ACHN (cell line): Measurements from ENCODE around the gene WNT9A.
"Not testable (repeated sequence)": the region's sequence is repeated elsewhere in the genome, so short reads cannot be mapped to it uniquely, and the experiment has no call there.

ENCODE experiments used
- DNase-seq: peaks from one replicate; pipeline ENCODE4 v3.0.0-alpha.2; 2015
- in situ Hi-C: cut with HindIII; loops from 2 replicates; pipeline ENCODE4 v1.10.0; 2017; ENCODE audit warnings: low sequenced_read_pairs, low pct_ligation_motif_present, low pct_unique_long_range_greater_than_20kb

WNT9A gene

DNA sequence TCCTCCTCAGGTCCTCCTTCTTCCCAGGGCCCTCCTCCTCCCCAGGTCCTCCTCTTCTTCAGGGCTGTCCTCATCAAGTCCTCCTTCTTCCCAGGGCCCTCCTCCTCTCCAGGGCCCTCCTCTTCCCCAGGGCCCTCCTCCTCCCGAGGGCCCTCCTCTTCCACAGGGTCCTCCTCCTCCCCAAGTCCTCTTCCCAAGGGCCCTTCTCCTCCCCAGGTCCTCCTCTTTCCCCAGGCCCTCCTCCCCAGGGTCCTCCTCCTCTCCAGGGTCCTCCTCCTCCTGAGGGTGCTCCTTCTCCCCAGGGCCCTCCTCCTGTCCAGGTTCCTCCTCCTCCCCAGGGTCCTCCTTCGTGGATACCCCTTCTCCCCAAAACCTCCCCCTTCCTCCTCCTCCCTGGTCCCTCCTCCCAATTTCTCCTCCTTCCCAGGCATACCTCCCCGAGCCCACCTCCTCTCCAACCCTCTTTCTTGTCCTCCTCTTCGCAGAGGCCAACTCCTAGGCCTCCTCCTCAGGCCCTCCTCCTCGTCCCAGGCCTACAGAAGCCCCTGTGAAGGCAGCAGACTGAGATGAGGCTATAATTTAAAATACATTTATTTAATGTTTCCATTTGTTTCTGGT is 29.5 kb downstream of the WNT9A start:
- in situ Hi-C loops = no loop called here
- no peak for DNase-seq

DNA sequence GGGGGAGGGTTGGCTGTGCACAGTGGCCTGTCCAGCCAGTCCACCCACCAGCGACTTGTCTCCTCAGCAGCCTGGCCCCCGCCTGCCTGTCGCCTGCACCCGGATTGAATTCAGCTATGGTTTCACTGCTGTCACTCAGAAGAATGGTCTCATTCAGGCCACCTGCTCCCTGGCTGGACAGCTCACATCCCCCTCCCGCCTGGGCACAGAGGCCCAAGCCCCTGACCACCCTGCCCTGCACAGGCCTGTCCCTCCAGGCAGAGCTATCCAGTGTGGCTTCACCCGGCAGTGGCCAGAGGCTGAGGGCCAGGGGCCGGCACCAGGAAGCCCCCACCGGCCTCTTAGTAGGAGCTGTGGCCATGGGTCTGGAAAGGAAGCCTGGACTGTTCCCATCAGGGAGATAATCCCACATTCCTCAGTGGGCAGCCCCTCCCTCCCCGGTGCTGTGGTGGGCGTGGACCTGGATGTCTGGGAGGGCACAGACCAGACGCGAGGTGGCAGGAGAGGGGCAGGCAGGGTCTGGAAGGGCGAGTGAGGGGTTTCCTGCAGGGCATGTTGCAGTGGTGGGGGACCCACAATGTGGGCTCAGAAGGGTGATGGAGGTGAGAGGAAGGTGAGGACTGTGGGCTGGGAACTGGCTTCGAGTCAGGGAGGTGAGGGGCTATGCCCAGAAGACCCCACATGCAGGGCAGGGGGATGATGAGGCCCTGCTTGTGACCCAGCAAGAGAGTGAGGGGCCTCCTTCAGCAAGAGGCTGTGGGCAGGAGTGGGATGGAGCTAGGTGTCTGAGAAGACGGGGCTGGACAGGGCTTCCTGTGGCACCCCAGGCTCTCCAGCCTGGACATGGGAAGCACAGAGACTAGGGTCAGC is 30.4 kb downstream of the WNT9A start:
- in situ Hi-C loops = no loop called here
- DNase-seq = no peak

DNA sequence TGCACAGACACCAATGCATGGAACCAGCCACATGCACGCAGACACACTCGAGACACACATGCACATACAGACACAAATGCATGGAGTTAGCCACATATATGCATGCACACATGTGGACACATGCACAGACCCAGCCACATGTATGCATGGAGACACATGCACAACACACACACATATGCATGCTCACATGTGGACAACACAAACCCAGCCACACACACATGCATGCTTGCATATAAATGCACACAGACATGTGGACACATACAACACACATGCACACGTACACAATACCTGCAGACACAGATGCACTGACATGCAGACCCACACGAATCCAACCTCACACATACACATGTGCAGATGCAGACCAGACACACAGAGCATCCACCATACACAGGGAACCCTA is 31.1 kb downstream of the WNT9A start:
- no peak for DNase-seq
- in situ Hi-C loops = no loop called here

DNA sequence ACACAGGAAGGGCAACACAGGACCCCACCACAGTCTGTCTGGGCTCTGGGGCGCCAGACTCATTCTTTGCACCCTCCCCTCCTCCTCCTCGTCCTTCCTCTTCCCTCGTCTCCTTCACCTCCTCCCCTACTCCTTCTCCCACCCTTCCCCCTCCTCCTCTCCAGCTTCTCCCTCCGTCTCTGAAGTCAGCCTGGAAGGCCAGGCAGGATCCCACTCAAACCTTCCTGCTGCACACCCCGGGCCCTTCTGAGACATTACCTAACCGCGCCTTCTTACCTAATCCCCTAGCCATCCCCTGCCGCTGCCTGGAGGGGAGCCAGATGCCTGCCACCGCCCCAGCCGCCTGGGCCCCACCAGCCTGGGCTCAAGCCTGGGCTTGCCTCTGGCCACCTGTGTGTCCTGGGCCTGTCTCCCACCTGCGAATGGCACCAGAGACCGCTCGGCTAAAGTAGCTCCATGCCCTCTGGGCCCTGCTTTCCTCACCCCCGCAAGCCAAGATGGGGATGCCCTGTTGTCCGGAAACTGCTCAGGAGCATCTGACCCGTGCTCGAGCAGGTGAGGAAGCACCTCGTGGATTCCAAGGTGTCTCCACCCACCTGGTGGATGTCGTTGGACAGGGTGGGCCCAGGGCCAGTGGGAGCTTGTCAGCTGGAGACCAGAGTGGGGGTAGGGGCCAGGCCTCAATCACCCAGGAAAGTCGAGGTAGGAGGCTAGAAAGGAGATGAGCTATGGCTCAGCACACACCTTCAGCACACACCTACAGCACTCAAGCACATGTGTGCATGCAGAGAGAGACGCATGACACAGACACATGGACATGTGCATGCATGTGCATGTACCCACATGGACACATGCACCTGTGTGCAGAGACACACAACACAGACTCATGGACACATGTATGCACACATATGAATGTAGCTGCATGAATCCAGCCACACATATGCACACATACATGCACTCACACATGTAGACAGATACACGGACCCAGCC is 31.9 kb downstream of the WNT9A start:
- DNase-seq = no peak
- in situ Hi-C loops = no loop called here

DNA sequence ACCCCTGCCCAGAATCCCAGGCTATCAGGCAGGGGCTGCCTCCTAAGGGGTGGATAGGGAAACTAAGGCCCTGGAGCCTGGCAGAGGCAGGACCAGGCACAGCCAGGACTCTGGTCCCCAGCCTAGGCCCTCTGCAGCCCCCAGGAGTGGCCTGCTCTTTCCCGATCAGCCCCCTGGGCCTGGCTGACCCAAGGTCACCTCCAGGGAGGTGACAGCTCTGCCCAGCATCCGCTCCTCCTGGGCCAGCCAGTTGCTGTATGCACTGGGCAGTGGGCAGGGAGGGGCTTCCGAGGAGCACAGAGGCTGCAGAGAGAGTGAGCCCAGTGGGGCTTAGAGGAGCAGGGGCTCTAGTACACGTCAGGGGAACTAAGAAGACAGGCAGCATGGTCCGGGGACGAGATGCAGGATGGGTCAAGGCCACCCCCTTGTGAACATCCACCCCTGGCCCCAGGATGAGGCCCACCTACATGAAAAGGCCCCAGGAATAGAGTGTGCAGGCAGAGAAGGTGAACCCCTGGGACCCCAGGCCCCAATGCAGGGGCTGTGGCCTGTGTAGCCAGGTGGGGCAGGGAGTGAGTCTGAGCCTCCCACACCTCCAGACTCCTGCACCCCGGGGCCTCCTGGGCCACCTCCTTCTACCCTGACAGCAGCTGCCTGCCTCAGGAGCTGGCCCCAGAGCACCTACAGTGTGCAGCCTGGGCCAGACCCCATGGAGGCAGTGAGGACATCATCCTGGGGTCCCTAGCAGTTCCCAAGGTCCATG is 32.8 kb downstream of the WNT9A start:
- no peak for DNase-seq
- in situ Hi-C loops = no loop called here

DNA sequence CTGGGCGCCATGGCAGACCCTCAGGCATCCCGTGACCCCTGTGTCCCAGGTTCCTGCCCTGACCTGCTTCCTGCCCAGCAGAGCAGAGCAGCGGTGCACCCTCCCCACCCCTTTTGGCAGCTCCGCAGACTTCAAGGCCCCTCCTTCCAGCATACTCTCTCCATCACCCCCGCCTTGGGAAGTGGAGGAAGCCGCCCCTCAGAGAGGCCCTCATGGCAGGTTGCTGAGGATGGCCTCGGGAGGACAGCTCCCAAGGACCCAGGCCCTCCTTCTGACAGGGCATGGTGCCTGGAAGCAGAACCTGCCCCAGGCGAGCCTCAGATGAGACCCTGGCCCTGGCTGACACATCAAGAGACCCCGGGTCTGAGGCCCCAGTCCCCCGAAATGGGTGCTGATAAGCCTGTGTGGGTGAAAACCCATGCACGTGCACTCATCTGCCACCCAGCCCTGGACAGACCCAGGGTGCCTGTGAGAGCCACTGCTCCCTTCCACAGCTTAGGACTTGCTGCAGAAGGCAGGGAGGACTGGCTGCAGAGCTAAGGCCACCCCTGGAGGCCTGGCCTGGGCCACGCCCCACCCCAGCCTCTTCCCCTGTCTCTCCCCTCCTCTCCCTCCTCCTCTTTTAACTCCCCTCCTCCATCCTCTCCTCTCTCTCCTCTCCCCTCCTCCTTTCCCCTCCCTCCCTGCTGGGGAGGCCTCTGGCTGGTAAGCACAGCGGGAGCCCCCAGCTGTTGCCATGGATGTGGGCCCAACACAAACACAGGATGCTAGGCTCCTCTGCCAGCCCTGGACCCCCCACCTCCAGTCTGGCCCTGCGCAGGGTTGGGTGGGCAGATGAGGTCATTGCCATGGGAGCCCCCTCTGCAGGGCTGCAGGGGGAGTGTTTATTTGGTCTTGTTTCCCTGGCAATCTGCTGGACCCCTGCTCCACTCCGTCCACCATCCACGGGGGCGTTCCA is 33.7 kb downstream of the WNT9A start:
- no peak for DNase-seq
- in situ Hi-C loops = no loop called here

DNA sequence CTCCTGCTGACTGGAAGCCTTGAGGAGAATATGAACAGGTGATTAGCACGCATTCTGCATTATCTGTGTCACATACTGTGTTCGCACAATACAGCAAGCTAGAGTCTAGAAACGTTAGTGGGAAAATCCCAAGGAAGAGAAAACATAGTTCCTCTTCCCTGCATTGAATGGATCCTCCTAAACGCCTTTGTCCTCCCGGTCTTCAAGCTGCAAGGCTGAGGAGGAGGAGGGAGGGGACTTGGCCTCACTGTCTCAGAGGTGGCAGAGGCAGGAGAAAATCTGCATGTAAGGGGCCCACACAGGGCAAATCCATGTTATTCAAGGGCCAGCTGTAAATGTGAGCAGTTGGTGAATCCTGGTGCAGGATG is 34.4 kb downstream of the WNT9A start:
- in situ Hi-C loops = no loop called here
- DNase-seq = no peak

DNA sequence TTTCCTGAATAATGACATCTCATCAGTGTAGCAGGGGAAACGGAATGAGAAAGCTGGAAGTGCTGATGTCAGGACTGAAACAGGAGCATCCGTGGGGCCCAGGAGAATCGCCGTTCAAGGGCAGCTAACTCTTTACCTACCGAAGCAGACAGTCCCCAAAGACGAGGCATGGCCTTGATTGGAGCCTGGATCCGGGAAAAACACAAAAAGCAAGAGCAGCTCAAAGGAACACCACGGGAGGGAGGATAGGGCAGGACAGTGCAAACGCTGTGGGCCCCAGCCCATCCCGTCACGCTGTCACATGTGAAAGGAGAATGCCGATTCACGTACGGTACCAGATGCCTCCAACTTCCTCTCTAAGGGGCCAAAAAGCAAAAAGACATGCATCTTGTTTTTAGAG is 34.9 kb downstream of the WNT9A start:
- in situ Hi-C loops = no loop called here
- no peak for DNase-seq

DNA sequence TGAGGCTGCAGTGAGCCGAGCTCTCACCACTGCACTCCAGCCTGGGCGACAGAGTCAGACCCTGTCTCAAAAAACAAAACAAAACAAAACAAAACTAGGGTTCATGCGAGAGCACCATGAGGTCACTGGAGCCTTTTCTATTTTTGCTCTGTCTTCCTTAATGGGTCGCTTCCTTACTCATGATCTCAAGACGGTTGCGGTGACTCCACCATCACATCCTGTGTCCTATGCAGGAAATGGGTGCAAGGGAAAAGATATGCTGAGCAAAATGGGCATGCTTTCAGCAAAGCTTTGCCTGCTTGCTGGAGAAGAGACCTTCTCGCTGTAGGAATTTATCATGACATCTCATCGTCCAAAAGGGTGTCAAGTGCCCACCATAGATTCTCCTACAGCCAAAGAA is 36.4 kb downstream of the WNT9A start:
- in situ Hi-C loops = no loop called here
- no peak for DNase-seq

DNA sequence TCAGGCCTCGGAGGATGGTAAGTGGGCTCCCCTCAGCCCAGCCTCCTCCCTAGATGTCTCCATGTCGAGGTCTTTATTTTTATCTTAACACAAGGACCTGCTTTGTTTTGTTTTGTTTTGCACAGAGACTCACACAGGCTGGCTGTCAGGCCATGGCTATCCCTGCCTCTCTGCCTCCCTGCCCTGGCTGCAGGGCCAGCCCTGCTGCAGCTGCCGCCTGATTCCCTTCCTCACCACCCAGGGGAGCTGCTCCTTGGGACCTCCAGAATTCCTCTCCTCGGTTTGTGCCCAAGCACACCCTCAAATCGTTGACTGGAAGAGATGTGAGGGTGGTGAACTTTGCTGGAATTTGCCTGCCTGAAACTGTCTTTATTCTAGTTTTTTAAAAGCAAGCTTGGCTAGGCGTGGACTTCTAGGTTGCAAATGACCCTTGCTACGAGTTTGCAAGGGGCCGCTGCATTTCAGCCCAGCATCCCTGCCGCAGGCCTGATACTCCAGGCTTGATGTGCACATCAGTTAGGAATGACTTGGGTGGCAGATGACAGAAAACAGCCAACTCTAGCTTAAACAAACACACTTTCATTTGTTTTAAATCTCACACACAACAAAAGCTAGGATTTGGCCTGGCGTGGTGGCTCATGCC is 37.1 kb downstream of the WNT9A start:
- no peak for DNase-seq
- in situ Hi-C loops = no loop called here

DNA sequence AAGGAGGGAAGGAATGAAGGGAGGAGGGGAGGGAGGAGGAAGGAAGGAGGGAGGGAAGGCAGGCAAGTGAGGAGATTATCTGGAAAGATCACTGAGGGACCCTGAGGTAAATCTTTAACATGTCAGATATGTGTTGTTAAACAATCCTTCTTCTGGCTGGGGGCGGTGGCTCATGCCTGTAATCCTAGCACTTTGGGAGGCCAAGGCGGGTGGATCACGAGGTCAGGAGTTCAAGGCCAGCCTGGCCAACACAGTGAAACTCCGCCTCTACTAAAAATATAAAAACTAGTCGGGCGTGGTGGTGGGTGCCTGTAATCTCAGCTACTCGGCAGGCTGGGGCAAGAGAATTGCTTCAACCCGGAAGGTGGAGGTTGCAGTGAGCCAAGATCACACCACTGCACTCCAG is 37.8 kb downstream of the WNT9A start:
- DNase-seq, in situ Hi-C loops: not testable (repeated sequence)

DNA sequence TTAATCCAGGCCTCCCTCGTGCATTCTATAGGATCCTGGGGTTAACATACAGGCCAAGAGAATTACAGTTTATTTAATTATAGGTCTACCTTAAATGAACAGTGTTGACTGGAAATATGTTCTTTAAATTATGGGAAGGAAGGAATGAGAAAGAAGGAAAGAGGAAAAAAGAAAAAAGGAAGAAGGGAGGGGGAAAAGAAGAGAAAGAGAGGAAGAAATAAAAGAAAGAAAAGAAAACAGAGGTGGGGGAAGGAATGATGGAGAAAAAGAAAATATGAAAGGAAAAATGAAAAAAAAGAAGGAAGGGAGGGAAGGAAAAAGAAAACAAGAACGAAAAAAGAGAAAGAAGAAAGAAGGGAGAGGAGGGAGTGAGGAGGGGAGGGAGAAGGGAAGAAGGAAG is 38.5 kb downstream of the WNT9A start:
- in situ Hi-C loops = no loop called here

DNA sequence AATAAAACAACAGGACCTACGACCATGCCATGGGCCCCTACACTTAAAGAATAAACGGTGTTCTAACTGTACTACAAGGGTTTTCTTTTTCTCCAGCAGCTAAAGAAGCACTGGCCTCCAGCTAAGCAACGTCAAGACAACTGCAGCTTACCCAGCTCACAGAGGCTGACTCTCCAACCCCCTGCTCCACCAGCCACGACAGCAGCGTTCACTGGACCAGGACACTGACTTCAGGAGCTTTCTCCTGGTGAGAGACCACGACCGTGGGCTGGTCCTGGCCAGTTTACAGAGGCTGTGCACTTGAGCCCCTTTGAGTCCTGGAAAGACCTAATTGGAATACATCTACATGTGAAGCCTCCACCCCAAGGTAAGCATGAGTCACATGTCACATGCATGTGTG is 39.4 kb downstream of the WNT9A start:
- no peak for DNase-seq
- in situ Hi-C loops = no loop called here

More for the DNA sequence above, 38.5 kb downstream of the WNT9A start:
- DNase-seq = no peak

DNA sequence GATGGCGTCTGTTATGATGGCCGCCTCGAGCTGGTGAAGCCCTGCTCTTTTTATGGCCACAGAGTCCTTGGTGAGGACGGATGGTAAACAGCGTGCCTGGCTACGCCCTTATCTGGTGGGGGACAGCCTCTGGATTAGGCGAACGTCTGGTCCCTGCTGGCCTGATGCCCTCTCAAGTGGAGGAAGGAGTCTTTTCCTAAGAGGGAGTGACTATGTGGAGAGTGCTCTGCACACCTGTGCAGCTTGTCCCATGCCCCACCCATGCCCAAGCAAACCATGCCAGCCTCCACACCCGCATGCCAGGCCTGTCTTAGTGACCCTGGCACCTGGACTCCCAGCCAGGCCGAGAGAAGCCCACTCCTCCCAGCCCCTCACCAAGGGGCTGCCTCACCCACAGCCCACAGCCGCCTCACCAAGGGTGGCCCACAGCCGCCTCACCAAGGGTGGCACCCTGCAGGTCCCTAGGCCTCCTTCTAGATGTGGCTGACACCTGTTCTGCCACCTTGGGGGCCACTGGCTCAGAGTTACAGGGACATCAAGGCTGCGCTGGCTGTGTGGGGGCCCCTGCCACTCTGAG is 40.2 kb downstream of the WNT9A start:
- in situ Hi-C loops = no loop called here
- no peak for DNase-seq

DNA sequence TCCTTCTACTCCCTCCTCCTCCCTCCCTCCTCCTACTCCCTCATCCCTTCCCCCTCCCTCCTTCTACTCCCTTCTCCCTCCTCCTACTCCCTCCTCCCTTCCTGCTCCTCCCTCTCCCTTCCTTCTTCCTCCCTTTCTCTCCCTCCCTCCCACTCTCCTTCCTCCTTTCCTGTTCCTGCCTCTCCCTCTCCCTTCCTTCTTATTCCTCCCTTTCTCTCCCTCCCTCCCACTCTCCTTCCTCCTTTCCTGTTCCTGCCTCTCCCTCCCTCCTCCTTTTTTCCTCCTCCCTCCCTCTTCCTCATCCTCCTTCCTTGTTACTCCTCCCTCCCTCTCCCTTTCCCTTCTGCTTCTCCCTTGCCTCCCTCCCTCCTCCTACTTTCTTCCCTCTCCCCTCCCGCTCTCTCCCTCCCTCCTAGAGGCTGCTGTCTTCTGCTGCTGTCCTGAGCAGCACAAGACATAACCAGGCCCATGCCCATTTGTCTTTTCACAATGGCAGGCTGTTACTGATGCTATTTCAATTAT is 41.1 kb downstream of the WNT9A start:
- in situ Hi-C loops = no loop called here
- DNase-seq = no peak
